Measurements from ENCODE around the gene MEF2A.

Gene MEF2A

GRCh38 chr15:99764522-99764921 is 198.7 kb downstream of the MEF2A start:
- no peaks in the 10 kb centered on the region for H3K27me3 ChIP-seq (ENCODE audit: control insufficient read depth in 5 of 5, insufficient read depth in 4 of 5, low read length in 5 of 5)
- H3K9me3 ChIP-seq (ENCODE audit: control insufficient read depth in 5 of 5, low read length in 5 of 5) = no peaks in the 10 kb centered on the region
- no peak overlapping the region for H3K27ac ChIP-seq (ENCODE audit: low read depth, low read length)
- H3K4me3 ChIP-seq (ENCODE audit: low read depth in 1 of 5, low read length in 5 of 5) = no peak overlapping the region
- no peak overlapping the region for H3K9ac ChIP-seq (ENCODE audit: low read length in 5 of 5)
- no peaks in the 10 kb centered on the region for H3K36me3 ChIP-seq (ENCODE audit: control insufficient read depth in 5 of 5, insufficient read depth in 5 of 5, low read length in 5 of 5)
- peaks cover 0 to 1% (median 0%) of the 10 kb centered on the region in 5 donors for H3K4me1 ChIP-seq (ENCODE audit: control insufficient read depth in 5 of 5, insufficient read depth in 5 of 5, low read length in 5 of 5)

Measured in subcutaneous abdominal adipose tissue (tissue), 5 donors.